HCT116 (cell line): ENCODE measurements around the gene NCAPG2. TPM values are rescaled to one million over a fixed set of nuclear protein-coding genes. Genes with fewer than 3 reads are reported as not detected.

ENCODE experiments used
- ATAC-seq: fragments of 200-7000 bp; cut with Tn5 transposase; 2 replicates; pipeline ENCODE4 v1.9.1; 2020; ENCODE audit warnings: mild to moderate bottlenecking, moderate library complexity
- BruUV-seq: library from RNA; stranded (reverse); fragments of 400-500 nt; replicated peaks from 2 replicates; lab custom pipeline; 2021; lab: Mats Ljungman, UMichigan
- CTCF ChIA-PET: fragments of 300-600 bp; sonication (Branson Sonifier 250); formaldehyde crosslinking; loops from one replicate; lab custom pipeline; 2021; ENCODE audit warnings: antibody characterized with exemption; lab: Charles Lee
- POLR2A ChIA-PET: fragments of 300-600, 350-600 bp; sonication (Branson Sonifier 250); formaldehyde crosslinking; loops from one replicate; lab custom pipeline; 2021; ENCODE audit warnings: antibody characterized with exemption; lab: Charles Lee
- RAD21 ChIA-PET, 2 experiments: fragments of 300-600 bp; sonication (Branson Sonifier 250); formaldehyde crosslinking; loops; one replicate each; lab custom pipeline; 2023; ENCODE audit warnings: low total read pairs in 2 of 2; ENCODE audit not compliant: uncharacterized antibody in 2 of 2, unreplicated experiment in 2 of 2, low non-redundant PET in 1 of 2; lab: Charles Lee
- DNase-seq: peaks from one replicate; pipeline ENCODE4 v3.0.0-alpha.2; 2010; ENCODE audit warnings: low read depth, low spot score
- H2AFZ ChIP-seq: fragments of 200-600 bp; shearing (Covaris generic), sonication (generic); 2 replicates; pipeline ENCODE4 v1.6.1; 2017; ENCODE audit warnings: low read depth, mixed run types, mixed read lengths, antibody characterized with exemption, low read length; ENCODE audit not compliant: poor library complexity, severe bottlenecking
- H3K27ac ChIP-seq: 2 replicates; pipeline ENCODE4 v1.5.1; 2012; ENCODE audit warnings: low read depth, low read length
- H3K27me3 ChIP-seq: fragments of 200-600 bp; sonication (generic); 2 replicates; pipeline ENCODE4 v1.6.1; 2016; ENCODE audit warnings: mixed run types, low read length, mixed read lengths; ENCODE audit not compliant: insufficient read depth
- H3K36me3 ChIP-seq, 2 experiments: fragments of 200-500 bp in 1 of 2; fragments of 200-600 bp in 1 of 2; sonication (Bioruptor generic) in 1 of 2; sonication (generic) in 1 of 2; 2 replicates each; pipeline versions ENCODE4 v1.5.1 to v1.6.1; 2014 to 2016; ENCODE audit warnings: low read length in 2 of 2, inconsistent platforms in 1 of 2, mixed read lengths in 1 of 2, mixed run types in 1 of 2; ENCODE audit not compliant: insufficient read depth in 2 of 2, control insufficient read depth in 1 of 2
- H3K4me1 ChIP-seq, 2 experiments: fragments of 200-600 bp in 1 of 2; sonication (generic) in 1 of 2; 2 replicates each; pipeline versions ENCODE4 v1.5.1 to v1.6.1; 2012 to 2017; ENCODE audit warnings: low read length in 2 of 2, inconsistent platforms in 1 of 2, mild to moderate bottlenecking in 1 of 2, mixed read lengths in 1 of 2, mixed run types in 1 of 2, moderate library complexity in 1 of 2; ENCODE audit not compliant: insufficient read depth in 2 of 2, control insufficient read depth in 1 of 2
- H3K4me2 ChIP-seq: fragments of 200-600 bp; sonication (generic); 2 replicates; pipeline ENCODE4 v1.6.1; 2017; ENCODE audit warnings: mixed run types, low read length, mixed read lengths
- H3K4me3 ChIP-seq, 2 experiments: fragments of 200-600 bp in 1 of 2; sonication (generic) in 1 of 2; replicated peaks in 1 of 2; 2 replicates each; pipeline ENCODE4 v1.5.1; 2011 to 2016; ENCODE audit warnings: low read length in 2 of 2, control low read depth in 1 of 2, low read depth in 1 of 2, mild to moderate bottlenecking in 1 of 2, mixed read lengths in 1 of 2, mixed run types in 1 of 2
- H3K79me2 ChIP-seq: fragments of 200-600 bp; sonication (generic); 2 replicates; pipeline ENCODE4 v1.6.1; 2017; ENCODE audit warnings: mild to moderate bottlenecking, mixed run types, low read length, moderate library complexity, mixed read lengths; ENCODE audit not compliant: insufficient read depth
- H3K9ac ChIP-seq: fragments of 200-600 bp; sonication (generic); 2 replicates; pipeline ENCODE4 v1.6.1; 2016; ENCODE audit warnings: low read length, mixed read lengths
- H3K9me2 ChIP-seq: fragments of 200-600 bp; sonication (generic), shearing (Covaris generic); 2 replicates; pipeline ENCODE4 v1.6.1; 2017; ENCODE audit warnings: mixed run types, mild to moderate bottlenecking, moderate library complexity; ENCODE audit not compliant: insufficient read depth
- H3K9me3 ChIP-seq, 2 experiments: fragments of 200-500 bp in 1 of 2; fragments of 200-600 bp in 1 of 2; sonication (Bioruptor generic) in 1 of 2; sonication (generic) in 1 of 2; 2 replicates each; pipeline ENCODE4 v1.6.1; 2014 to 2017; ENCODE audit warnings: low read length in 2 of 2, mixed read lengths in 2 of 2, inconsistent platforms in 1 of 2, low read depth in 1 of 2, mild to moderate bottlenecking in 1 of 2, mixed run types in 1 of 2, moderate library complexity in 1 of 2; ENCODE audit not compliant: control insufficient read depth in 1 of 2, insufficient read depth in 1 of 2
- H4K20me1 ChIP-seq: fragments of 200-600 bp; sonication (generic), shearing (Covaris generic); 2 replicates; pipeline ENCODE4 v1.6.1; 2017; ENCODE audit warnings: mixed run types, mild to moderate bottlenecking, moderate library complexity; ENCODE audit not compliant: insufficient read depth
- CBX3 ChIP-seq: IDR thresholded peaks from 2 replicates; pipeline ENCODE4 v1.6.1; 2012; ENCODE audit warnings: low read depth
- CEBPB ChIP-seq: IDR thresholded peaks from 2 replicates; pipeline ENCODE4 v1.6.1; 2012; ENCODE audit warnings: low read depth
- CTCF ChIP-seq, 3 experiments: fragments of 200-600 bp in 1 of 3; sonication (generic) in 1 of 3; IDR thresholded peaks in 2 of 3; conservative IDR thresholded peaks in 1 of 3; 2 replicates each; pipeline ENCODE4 v1.5.1; 2012 to 2017; ENCODE audit warnings: low read depth in 2 of 3, low read length in 2 of 3, antibody characterized with exemption in 1 of 3, borderline replicate concordance in 1 of 3, control low read depth in 1 of 3, mild to moderate bottlenecking in 1 of 3, mixed read lengths in 1 of 3, mixed run types in 1 of 3, moderate library complexity in 1 of 3; ENCODE audit not compliant: insufficient read depth in 1 of 3
- EGR1 ChIP-seq: IDR thresholded peaks from 2 replicates; pipeline ENCODE4 v1.6.1; 2012; ENCODE audit warnings: low read depth
- ELF1 ChIP-seq: IDR thresholded peaks from 2 replicates; pipeline ENCODE4 v1.6.1; 2012; ENCODE audit warnings: low read depth, borderline replicate concordance
- EZH2phosphoT487 ChIP-seq: fragments of 200-600 bp; IDR thresholded peaks from 2 replicates; pipeline ENCODE4 v1.6.1; 2018; ENCODE audit warnings: antibody characterized with exemption, borderline replicate concordance
- FOSL1 ChIP-seq: IDR thresholded peaks from 2 replicates; pipeline ENCODE4 v1.6.1; 2012; ENCODE audit warnings: low read depth
- JUND ChIP-seq: IDR thresholded peaks from 2 replicates; pipeline ENCODE4 v1.6.1; 2012
- MAX ChIP-seq: IDR thresholded peaks from 2 replicates; pipeline ENCODE4 v1.6.1; 2012
- POLR2A ChIP-seq: IDR thresholded peaks from 2 replicates; pipeline ENCODE4 v1.7.0; 2011; ENCODE audit warnings: borderline replicate concordance; ENCODE audit not compliant: insufficient read depth, insufficient read length; ENCODE audit errors: extremely low read depth
- REST ChIP-seq: IDR thresholded peaks from 2 replicates; pipeline ENCODE4 v1.6.1; 2012; ENCODE audit warnings: low read depth
- SIN3A ChIP-seq: IDR thresholded peaks from 2 replicates; pipeline ENCODE4 v1.6.1; 2012; ENCODE audit warnings: low read depth
- SP1 ChIP-seq: IDR thresholded peaks from 2 replicates; pipeline ENCODE4 v1.6.1; 2012; ENCODE audit warnings: low read depth
- SRF ChIP-seq: IDR thresholded peaks from 2 replicates; pipeline ENCODE4 v1.6.1; 2012; ENCODE audit warnings: low read depth
- TCF7L2 ChIP-seq: IDR thresholded peaks from 2 replicates; pipeline ENCODE4 v1.7.0; 2011; ENCODE audit warnings: borderline replicate concordance, inconsistent platforms; ENCODE audit not compliant: insufficient read depth, insufficient read length; ENCODE audit errors: extremely low read depth
- YY1 ChIP-seq: IDR thresholded peaks from 2 replicates; pipeline ENCODE4 v1.6.1; 2011; ENCODE audit warnings: low read length, low read depth, moderate library complexity, mild to moderate bottlenecking; ENCODE audit not compliant: insufficient replicate concordance; ENCODE audit errors: extremely low read depth
- ZFX ChIP-seq: fragments of 450-650 bp; IDR thresholded peaks from 2 replicates; pipeline ENCODE4 v1.6.1; 2017
- ZNF274 ChIP-seq: fragments of 200-500 bp; sonication (Bioruptor generic); IDR thresholded peaks from 2 replicates; pipeline ENCODE4 v1.6.1; 2014; ENCODE audit warnings: mild to moderate bottlenecking, low read depth, low read length, inconsistent platforms
- intact Hi-C: fragments of 100-400 bp; cut with micrococcal nuclease; formaldehyde crosslinking; loops from 2 replicates; pipeline ENCODE4 v1.10.0; 2022
- total RNA-seq: library from RNA; stranded (reverse); gene quantifications from one replicate; pipeline ENCODE4 v1.2.1, GENCODE V29; 2021; ENCODE audit not compliant: unreplicated experiment

NCAPG2 gene
- total RNA-seq, 1 experiment from 2014 or later, result 73.1 TPM

- TF ChIP-seq EZH2phosphoT487, result no peak
- no peak for TF ChIP-seq EGR1
- TF ChIP-seq ZNF274, result no peak
- TF ChIP-seq POLR2A, result no peak
- TF ChIP-seq YY1, result no peak
- no peak for TF ChIP-seq TCF7L2
- no peak for TF ChIP-seq FOSL1
- TF ChIP-seq SRF, result no peak
- no peak for TF ChIP-seq JUND
- TF ChIP-seq CBX3, result no peak
- TF ChIP-seq SIN3A, result no peak
- no peak for TF ChIP-seq CEBPB
- no peak for TF ChIP-seq ZFX
- no peak for TF ChIP-seq SP1
- no peak for TF ChIP-seq ELF1
- DNase-seq (no peak), ATAC-seq (no peak)
- Histone ChIP-seq H3K9ac (no peak overlapping the region), H3K27me3 (no peaks in the 10 kb centered on the region), H3K4me3 (no peak overlapping the region), H3K9me3 (no peaks in the 10 kb centered on the region), H3K27ac (no peak overlapping the region), H3K79me2 (peaks cover 5% of the 10 kb centered on the region; the same call in 1 of the 2 replicates), H3K36me3 (peaks cover 11 to 31% of the 10 kb centered on the region in 2 experiments), H3K4me2 (no peak overlapping the region), H3K9me2 (no peaks in the 10 kb centered on the region), H2AFZ (no peak overlapping the region), H3K4me1 (no peaks in the 10 kb centered on the region), H4K20me1 (0 out of 2 replicates have a peak, but pooled peaks cover 2% of the 10 kb centered on the region)
- ChIA-PET POLR2A (no interaction called here), RAD21 (no interaction called here), CTCF (no interaction called here)
- intact Hi-C loops, result no loop called here
- no TSS peak for BruUV-seq
Measured at GRCh38 chr7:158664406-158664805, 40.2 kb downstream of the NCAPG2 start.

GRCh38 chr7:158663428-158663741 lies 41.2 kb downstream of the NCAPG2 start:
- Histone ChIP-seq H3K36me3 (peaks cover 13 to 33% of the 10 kb centered on the region in 2 experiments), H3K27me3 (no peaks in the 10 kb centered on the region), H2AFZ (no peak overlapping the region), H3K9me3 (no peaks in the 10 kb centered on the region), H3K9ac (no peak overlapping the region), H3K4me3 (no peak overlapping the region), H3K27ac (no peak overlapping the region), H3K4me2 (no peak overlapping the region), H3K4me1 (no peaks in the 10 kb centered on the region), H4K20me1 (0 out of 2 replicates have a peak, but pooled peaks cover 2% of the 10 kb centered on the region), H3K79me2 (peaks cover 5% of the 10 kb centered on the region; the same call in 1 of the 2 replicates), H3K9me2 (no peaks in the 10 kb centered on the region)
- intact Hi-C loops, result no loop called here
- BruUV-seq, result no TSS peak
- DNase-seq (no peak), ATAC-seq (no peak)
- RAD21 ChIA-PET, result no interaction called here
- CTCF ChIA-PET, result no interaction called here
- POLR2A ChIA-PET, result no interaction called here
- TF ChIP-seq CBX3 (no peak), MAX (no peak), TCF7L2 (no peak), ELF1 (no peak), SIN3A (no peak), REST (no peak), JUND (no peak), SP1 (no peak), CEBPB (no peak), CTCF (IDR thresholded peaks at IDR 0.05 in 2 of 3, conservative IDR thresholded peaks at IDR 0.05 in 1 of 3; ENCODE audit: borderline replicate concordance in 1 of 3, insufficient read depth in 1 of 3, low read depth in 2 of 3, low read length in 2 of 3) (no peak)
